Uterus (tissue), 2 donors: ENCODE measurements around the gene GOLGA8S.
"Not testable (repeated sequence)": the region's sequence is repeated elsewhere in the genome, so short reads cannot be mapped to it uniquely, and the experiment has no call there.

Experiments
- POLR2A ChIP-seq, 2 donors: fragments of 450-650 bp; IDR thresholded peaks; one replicate each; pipeline ENCODE4 v1.6.1; 2016; ENCODE audit warnings: antibody characterized with exemption in 2 of 2, mild to moderate bottlenecking in 1 of 2, moderate library complexity in 1 of 2
- TF ChIP-seq, protein P1 (sequence below), 4 experiments: fragments of 200-600 bp in 2 of 4; fragments of 450-650 bp in 2 of 4; sonication (generic) in 2 of 4; IDR thresholded peaks; one replicate each; pipeline ENCODE4 v1.5.1; 2016 to 2019; ENCODE audit warnings: antibody characterized with exemption in 4 of 4, mild to moderate bottlenecking in 2 of 4, moderate library complexity in 1 of 4

GRCh38 chr15:23381192-23381591, 26.6 kb downstream of the GOLGA8S start:
- TF ChIP-seq, protein P1, sequence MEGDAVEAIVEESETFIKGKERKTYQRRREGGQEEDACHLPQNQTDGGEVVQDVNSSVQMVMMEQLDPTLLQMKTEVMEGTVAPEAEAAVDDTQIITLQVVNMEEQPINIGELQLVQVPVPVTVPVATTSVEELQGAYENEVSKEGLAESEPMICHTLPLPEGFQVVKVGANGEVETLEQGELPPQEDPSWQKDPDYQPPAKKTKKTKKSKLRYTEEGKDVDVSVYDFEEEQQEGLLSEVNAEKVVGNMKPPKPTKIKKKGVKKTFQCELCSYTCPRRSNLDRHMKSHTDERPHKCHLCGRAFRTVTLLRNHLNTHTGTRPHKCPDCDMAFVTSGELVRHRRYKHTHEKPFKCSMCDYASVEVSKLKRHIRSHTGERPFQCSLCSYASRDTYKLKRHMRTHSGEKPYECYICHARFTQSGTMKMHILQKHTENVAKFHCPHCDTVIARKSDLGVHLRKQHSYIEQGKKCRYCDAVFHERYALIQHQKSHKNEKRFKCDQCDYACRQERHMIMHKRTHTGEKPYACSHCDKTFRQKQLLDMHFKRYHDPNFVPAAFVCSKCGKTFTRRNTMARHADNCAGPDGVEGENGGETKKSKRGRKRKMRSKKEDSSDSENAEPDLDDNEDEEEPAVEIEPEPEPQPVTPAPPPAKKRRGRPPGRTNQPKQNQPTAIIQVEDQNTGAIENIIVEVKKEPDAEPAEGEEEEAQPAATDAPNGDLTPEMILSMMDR (IDR thresholded peaks at IDR 0.05) = not testable (repeated sequence)
- not testable (repeated sequence) for TF ChIP-seq POLR2A (IDR thresholded peaks at IDR 0.05)
